Right ventricle myocardium inferior (tissue), 1 donor: ENCODE results near the gene SERPIND1. TPM values are rescaled to one million over a fixed set of nuclear protein-coding genes. Genes with fewer than 3 reads are reported as not detected.
"Not testable (repeated sequence)": the region's sequence is repeated elsewhere in the genome, so short reads cannot be mapped to it uniquely, and the experiment has no call there.

Source experiments
- ATAC-seq: fragments of 200-7000 bp; cut with Tn5 transposase; one replicate; pipeline ENCODE4 v1.9.1; 2020; ENCODE audit warnings: mild to moderate bottlenecking, moderate library complexity
- DNase-seq: peaks from one replicate; pipeline ENCODE4 v3.0.0; 2021; ENCODE audit errors: missing footprints
- intact Hi-C: fragments of 100-400 bp; cut with DNase I; formaldehyde crosslinking; loops from one replicate; pipeline ENCODE4 v1.11.0; 2022
- total RNA-seq: library from RNA; stranded (reverse); fragmentation: NEBNext Ultra II Directional; extraction: Animal tissue kit (Norgen Biotek cat#: 25700); gene quantifications from one replicate; pipeline ENCODE4 v1.2.1, GENCODE V29; 2021
- donor health status: DM: no; HTN: yes; CAD: no; lungs with severe emphysema.

Gene SERPIND1
- total RNA-seq, 1 donor from 2014 or later, result not detected

GRCh38 chr22:20826373-20827152 lies 52.6 kb downstream of the SERPIND1 start:
- DNase-seq, intact Hi-C loops, ATAC-seq: not testable (repeated sequence)

GRCh38 chr22:20829491-20830134 lies 55.7 kb downstream of the SERPIND1 start:
- no peak for DNase-seq
- no peak for ATAC-seq
- intact Hi-C loops, result no loop called here

- intact Hi-C loops, result no loop called here
- ATAC-seq, result peak; percentile 48
- no peak for DNase-seq
Measured at GRCh38 chr22:20833225-20833665, 59.3 kb downstream of the SERPIND1 start.

DNA sequence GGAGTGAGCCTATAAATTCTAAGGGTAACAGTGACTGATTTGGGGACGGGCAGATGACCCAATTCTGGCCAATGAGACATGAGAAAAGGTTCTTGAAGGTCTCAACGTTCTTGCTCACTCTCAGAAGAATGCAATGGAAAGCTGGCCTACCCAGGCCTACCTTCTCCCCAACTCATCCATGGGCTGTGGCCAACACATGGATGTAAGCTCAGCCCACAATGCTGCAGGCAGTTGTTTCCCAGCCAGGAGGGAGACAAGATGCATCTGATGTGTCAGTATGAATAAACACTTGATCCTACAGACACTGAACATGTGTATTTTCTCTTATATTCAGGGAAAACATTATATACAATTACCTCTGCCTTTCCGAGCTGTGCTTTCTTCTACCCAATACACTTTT lies 60.3 kb downstream of the SERPIND1 start:
- DNase-seq, result no peak
- intact Hi-C loops, result no loop called here
- no peak for ATAC-seq

DNA sequence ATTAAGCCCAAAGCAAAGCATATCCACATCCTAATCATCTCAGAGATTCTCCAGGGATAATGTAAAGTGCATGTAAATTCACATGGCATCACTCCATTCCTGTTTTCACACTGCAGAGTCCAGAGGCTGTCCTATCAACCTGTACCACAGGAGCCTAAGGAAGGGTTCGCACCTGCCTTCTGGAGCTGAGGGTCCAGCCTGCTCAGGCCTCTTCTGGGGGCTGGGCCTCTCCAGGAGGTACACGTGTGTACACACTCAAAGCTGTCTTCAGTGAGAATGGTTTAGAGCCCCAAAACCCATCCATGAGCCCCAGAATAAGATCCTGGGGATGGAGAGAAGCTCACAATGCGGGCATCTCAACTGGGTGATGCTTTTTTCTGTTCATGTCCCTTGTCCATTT lies 60.8 kb downstream of the SERPIND1 start:
- DNase-seq, result no peak
- intact Hi-C loops, result no loop called here
- ATAC-seq, result no peak

Other genes with a start within 250 kb of the SERPIND1 start
- 46.0 TPM for gene PI4KA, start 84.7 kb downstream of the SERPIND1 start, total RNA-seq
- gene SNAP29, start 84.9 kb downstream of the SERPIND1 start, total RNA-seq, result 22.8 TPM
- gene CRKL, start 143.3 kb downstream of the SERPIND1 start, total RNA-seq, result 52.6 TPM
- 0.65 TPM for gene AIFM3, start 193.1 kb downstream of the SERPIND1 start, total RNA-seq
- 24.3 TPM for gene LZTR1, start 208.2 kb downstream of the SERPIND1 start, total RNA-seq
- 17.0 TPM for gene THAP7, start 228.0 kb downstream of the SERPIND1 start, total RNA-seq
- 2.8 TPM for gene P2RX6, start 241.1 kb downstream of the SERPIND1 start, total RNA-seq